Activated T-cell treated with anti-CD3 and anti-CD28 coated beads, Interleukin-2, amount 50 U/mL, for 24 hours (primary cell): ENCODE data around the gene ELMO1.

Source experiments
- DNase-seq: peaks from one replicate; pipeline ENCODE4 v3.0.0-alpha.2; 2020
- H3K27ac Mint-ChIP-seq: 2 replicates; pipeline ENCODE4 v1.8.0; 2020; ENCODE audit warnings: mild to moderate bottlenecking, mixed read lengths
- H3K27me3 Mint-ChIP-seq: 2 replicates; pipeline ENCODE4 v1.8.0; 2020; ENCODE audit warnings: mixed read lengths
- H3K36me3 Mint-ChIP-seq: 2 replicates; pipeline ENCODE4 v1.8.0; 2020; ENCODE audit warnings: low read depth, mixed read lengths
- H3K4me1 Mint-ChIP-seq: 2 replicates; pipeline ENCODE4 v1.8.0; 2020; ENCODE audit warnings: low read depth, mixed read lengths
- H3K4me3 Mint-ChIP-seq: 2 replicates; pipeline ENCODE4 v1.8.0; 2020; ENCODE audit warnings: mild to moderate bottlenecking, moderate library complexity, mixed read lengths
- H3K9me3 Mint-ChIP-seq: 2 replicates; pipeline ENCODE4 v1.8.0; 2020; ENCODE audit warnings: mixed read lengths

ELMO1 gene

GRCh38 chr7:36827726-36828703 lies 620.6 kb downstream of the ELMO1 start:
- no peak for DNase-seq
- Mint-ChIP-seq H3K27ac (no peak overlapping the region), H3K4me3 (no peak overlapping the region), H3K9me3 (peaks cover 3% of the 10 kb centered on the region), H3K4me1 (no peaks in the 10 kb centered on the region), H3K27me3 (no peaks in the 10 kb centered on the region), H3K36me3 (no peaks in the 10 kb centered on the region)

- DNase-seq, result no peak
- Mint-ChIP-seq H3K4me3 (no peak overlapping the region), H3K36me3 (no peaks in the 10 kb centered on the region), H3K4me1 (peaks cover 3% of the 10 kb centered on the region), H3K27ac (no peak overlapping the region), H3K27me3 (no peaks in the 10 kb centered on the region), H3K9me3 (no peaks in the 10 kb centered on the region)
Measured at GRCh38 chr7:36825501-36825900, 623.2 kb downstream of the ELMO1 start.

- no peak for DNase-seq
- H3K9me3 Mint-ChIP-seq, result no peaks in the 10 kb centered on the region
- H3K36me3 Mint-ChIP-seq, result no peaks in the 10 kb centered on the region
- H3K4me1 Mint-ChIP-seq, result peaks cover 8% of the 10 kb centered on the region
- no peak overlapping the region for H3K4me3 Mint-ChIP-seq
- H3K27ac Mint-ChIP-seq, result no peak overlapping the region
- no peaks in the 10 kb centered on the region for H3K27me3 Mint-ChIP-seq
Measured at GRCh38 chr7:36823353-36823752, 625.3 kb downstream of the ELMO1 start.

- Mint-ChIP-seq H3K4me1 (peaks cover 8% of the 10 kb centered on the region), H3K9me3 (no peaks in the 10 kb centered on the region), H3K36me3 (no peaks in the 10 kb centered on the region), H3K27ac (no peak overlapping the region), H3K27me3 (no peaks in the 10 kb centered on the region), H3K4me3 (no peak overlapping the region)
- no peak for DNase-seq
Measured at GRCh38 chr7:36821617-36822016, 627.0 kb downstream of the ELMO1 start.

GRCh38 chr7:36820527-36821170 lies 628.0 kb downstream of the ELMO1 start:
- Mint-ChIP-seq H3K4me1 (peaks cover 8% of the 10 kb centered on the region), H3K9me3 (no peaks in the 10 kb centered on the region)
- DNase-seq, result no peak

GRCh38 chr7:36819639-36820038 lies 629.0 kb downstream of the ELMO1 start:
- no peak for DNase-seq
- peaks cover 8% of the 10 kb centered on the region for H3K4me1 Mint-ChIP-seq
- no peaks in the 10 kb centered on the region for H3K9me3 Mint-ChIP-seq
- no peak overlapping the region for H3K27ac Mint-ChIP-seq
- H3K36me3 Mint-ChIP-seq, result no peaks in the 10 kb centered on the region
- H3K4me3 Mint-ChIP-seq, result no peak overlapping the region
- H3K27me3 Mint-ChIP-seq, result no peaks in the 10 kb centered on the region

More at GRCh38 chr7:36820527-36821170, 628.0 kb downstream of the ELMO1 start:
- no peaks in the 10 kb centered on the region for H3K36me3 Mint-ChIP-seq
- H3K4me3 Mint-ChIP-seq, result no peak overlapping the region
- H3K27ac Mint-ChIP-seq, result no peak overlapping the region
- no peaks in the 10 kb centered on the region for H3K27me3 Mint-ChIP-seq

GRCh38 chr7:36814311-36814710 lies 634.4 kb downstream of the ELMO1 start:
- Mint-ChIP-seq H3K27me3 (no peaks in the 10 kb centered on the region), H3K36me3 (no peaks in the 10 kb centered on the region), H3K9me3 (no peaks in the 10 kb centered on the region), H3K4me1 (peaks cover 2% of the 10 kb centered on the region), H3K4me3 (no peak overlapping the region), H3K27ac (no peak overlapping the region)
- DNase-seq, result no peak

- Mint-ChIP-seq H3K27ac (no peak overlapping the region), H3K4me1 (peaks cover 11% of the 10 kb centered on the region), H3K36me3 (no peaks in the 10 kb centered on the region), H3K27me3 (no peaks in the 10 kb centered on the region), H3K4me3 (no peak overlapping the region), H3K9me3 (no peaks in the 10 kb centered on the region)
- DNase-seq, result no peak
Measured at GRCh38 chr7:36811807-36812206, 636.9 kb downstream of the ELMO1 start.

GRCh38 chr7:36810489-36810888 lies 638.2 kb downstream of the ELMO1 start:
- no peak for DNase-seq
- Mint-ChIP-seq H3K4me3 (no peak overlapping the region), H3K36me3 (no peaks in the 10 kb centered on the region), H3K9me3 (no peaks in the 10 kb centered on the region), H3K27me3 (no peaks in the 10 kb centered on the region), H3K27ac (no peak overlapping the region), H3K4me1 (peaks cover 12% of the 10 kb centered on the region)

GRCh38 chr7:36810032-36810431 lies 638.6 kb downstream of the ELMO1 start:
- Mint-ChIP-seq H3K4me3 (no peak overlapping the region), H3K27ac (no peak overlapping the region), H3K36me3 (no peaks in the 10 kb centered on the region), H3K27me3 (no peaks in the 10 kb centered on the region), H3K4me1 (peaks cover 12% of the 10 kb centered on the region), H3K9me3 (no peaks in the 10 kb centered on the region)
- DNase-seq, result no peak

GRCh38 chr7:36809510-36809909 lies 639.2 kb downstream of the ELMO1 start:
- no peaks in the 10 kb centered on the region for H3K27me3 Mint-ChIP-seq
- H3K36me3 Mint-ChIP-seq, result no peaks in the 10 kb centered on the region
- H3K4me3 Mint-ChIP-seq, result no peak overlapping the region
- H3K27ac Mint-ChIP-seq, result no peak overlapping the region
- no peaks in the 10 kb centered on the region for H3K9me3 Mint-ChIP-seq
- no peak for DNase-seq
- peaks cover 12% of the 10 kb centered on the region for H3K4me1 Mint-ChIP-seq

- H3K27me3 Mint-ChIP-seq, result no peaks in the 10 kb centered on the region
- H3K36me3 Mint-ChIP-seq, result no peaks in the 10 kb centered on the region
- H3K4me1 Mint-ChIP-seq, result peaks cover 12% of the 10 kb centered on the region
- H3K9me3 Mint-ChIP-seq, result no peaks in the 10 kb centered on the region
- H3K4me3 Mint-ChIP-seq, result no peak overlapping the region
- H3K27ac Mint-ChIP-seq, result no peak overlapping the region
- DNase-seq, result no peak
Measured at GRCh38 chr7:36809086-36809485, 639.6 kb downstream of the ELMO1 start.

GRCh38 chr7:36806891-36807290 lies 641.8 kb downstream of the ELMO1 start:
- H3K27ac Mint-ChIP-seq, result no peak overlapping the region
- no peaks in the 10 kb centered on the region for H3K36me3 Mint-ChIP-seq
- H3K9me3 Mint-ChIP-seq, result no peaks in the 10 kb centered on the region
- DNase-seq, result no peak
- no peak overlapping the region for H3K4me3 Mint-ChIP-seq
- H3K4me1 Mint-ChIP-seq, result peaks cover 12% of the 10 kb centered on the region
- no peaks in the 10 kb centered on the region for H3K27me3 Mint-ChIP-seq
